ENCODE results near the gene PPM1F. TPM values are rescaled to one million over a fixed set of nuclear protein-coding genes. Genes with fewer than 3 reads are reported as not detected.

The PPM1F gene
- total RNA-seq, 1 experiment from 2014 or later, result 28.6 TPM

- DNase-seq (ENCODE audit: low spot score) (no peak), ATAC-seq (no peak; the same call in 1 of the 2 replicates)
- Mint-ChIP-seq H3K27ac (no peak overlapping the region), H3K27me3 (ENCODE audit: low read depth) (no peaks in the 10 kb centered on the region), H3K4me3 (no peak overlapping the region), H3K9me3 (no peaks in the 10 kb centered on the region), H3K36me3 (peaks cover 60% of the 10 kb centered on the region), H3K4me1 (no peaks in the 10 kb centered on the region)
- CTCF ChIA-PET, result interaction anchor here (0.6 to 3.7 kb wide), 10 partner anchors 12 to 250 kb away, joined by 3 to 32 read pairs (median 4); partner anchors contain the start of genes PPM1F and TOP3B
- POLR2A ChIA-PET, result no interaction called here
- no peak for TF ChIP-seq SOX15 (CRISPR knock-in tag; IDR thresholded peaks at IDR 0.05)
- TF ChIP-seq AFF4 (CRISPR knock-in tag; IDR thresholded peaks at IDR 0.05; ENCODE audit: borderline replicate concordance), result no peak
- TF ChIP-seq ZNF396 (CRISPR knock-in tag; IDR thresholded peaks at IDR 0.05; ENCODE audit: borderline replicate concordance), result no peak
- no peak for TF ChIP-seq ATF3 (CRISPR knock-in tag; conservative IDR thresholded peaks at IDR 0.05)
- no peak for TF ChIP-seq NR1H2 (CRISPR knock-in tag; IDR thresholded peaks at IDR 0.05)
- no peak for TF ChIP-seq USF1 (CRISPR knock-in tag; IDR thresholded peaks at IDR 0.05)
- no peak for TF ChIP-seq ZNF121 (CRISPR knock-in tag; IDR thresholded peaks at IDR 0.05)
- TF ChIP-seq ZNF425 (CRISPR knock-in tag; conservative IDR thresholded peaks at IDR 0.05), result no peak
- TF ChIP-seq ZBTB43 (CRISPR knock-in tag; IDR thresholded peaks at IDR 0.05), result no peak
Measured at GRCh38 chr22:21970037-21970799, 17.6 kb upstream of the PPM1F start.

- H3K27me3 Mint-ChIP-seq (ENCODE audit: low read depth), result no peaks in the 10 kb centered on the region
- no peak overlapping the region for H3K4me3 Mint-ChIP-seq
- H3K36me3 Mint-ChIP-seq, result peaks cover 64% of the 10 kb centered on the region
- CTCF ChIA-PET, result no interaction called here
- DNase-seq (ENCODE audit: low spot score), result no peak
- POLR2A ChIA-PET, result no interaction called here
- no peak overlapping the region for H3K27ac Mint-ChIP-seq
- H3K9me3 Mint-ChIP-seq, result no peaks in the 10 kb centered on the region
- no peak for ATAC-seq
- H3K4me1 Mint-ChIP-seq, result no peaks in the 10 kb centered on the region
- no peak for TF ChIP-seq PREB (CRISPR knock-in tag; IDR thresholded peaks at IDR 0.05; ENCODE audit: borderline replicate concordance)
- TF ChIP-seq OVOL2 (CRISPR knock-in tag; IDR thresholded peaks at IDR 0.05; ENCODE audit: borderline replicate concordance), result no peak
- TF ChIP-seq NR3C1 (CRISPR knock-in tag; conservative IDR thresholded peaks at IDR 0.05; ENCODE audit: low read depth), result no peak
- TF ChIP-seq ZNF425 (CRISPR knock-in tag; conservative IDR thresholded peaks at IDR 0.05), result no peak
- no peak for TF ChIP-seq ETV6 (CRISPR knock-in tag; IDR thresholded peaks at IDR 0.05)
- no peak for TF ChIP-seq ELF4 (CRISPR knock-in tag; IDR thresholded peaks at IDR 0.05; ENCODE audit: low read depth)
- TF ChIP-seq, protein P1, sequence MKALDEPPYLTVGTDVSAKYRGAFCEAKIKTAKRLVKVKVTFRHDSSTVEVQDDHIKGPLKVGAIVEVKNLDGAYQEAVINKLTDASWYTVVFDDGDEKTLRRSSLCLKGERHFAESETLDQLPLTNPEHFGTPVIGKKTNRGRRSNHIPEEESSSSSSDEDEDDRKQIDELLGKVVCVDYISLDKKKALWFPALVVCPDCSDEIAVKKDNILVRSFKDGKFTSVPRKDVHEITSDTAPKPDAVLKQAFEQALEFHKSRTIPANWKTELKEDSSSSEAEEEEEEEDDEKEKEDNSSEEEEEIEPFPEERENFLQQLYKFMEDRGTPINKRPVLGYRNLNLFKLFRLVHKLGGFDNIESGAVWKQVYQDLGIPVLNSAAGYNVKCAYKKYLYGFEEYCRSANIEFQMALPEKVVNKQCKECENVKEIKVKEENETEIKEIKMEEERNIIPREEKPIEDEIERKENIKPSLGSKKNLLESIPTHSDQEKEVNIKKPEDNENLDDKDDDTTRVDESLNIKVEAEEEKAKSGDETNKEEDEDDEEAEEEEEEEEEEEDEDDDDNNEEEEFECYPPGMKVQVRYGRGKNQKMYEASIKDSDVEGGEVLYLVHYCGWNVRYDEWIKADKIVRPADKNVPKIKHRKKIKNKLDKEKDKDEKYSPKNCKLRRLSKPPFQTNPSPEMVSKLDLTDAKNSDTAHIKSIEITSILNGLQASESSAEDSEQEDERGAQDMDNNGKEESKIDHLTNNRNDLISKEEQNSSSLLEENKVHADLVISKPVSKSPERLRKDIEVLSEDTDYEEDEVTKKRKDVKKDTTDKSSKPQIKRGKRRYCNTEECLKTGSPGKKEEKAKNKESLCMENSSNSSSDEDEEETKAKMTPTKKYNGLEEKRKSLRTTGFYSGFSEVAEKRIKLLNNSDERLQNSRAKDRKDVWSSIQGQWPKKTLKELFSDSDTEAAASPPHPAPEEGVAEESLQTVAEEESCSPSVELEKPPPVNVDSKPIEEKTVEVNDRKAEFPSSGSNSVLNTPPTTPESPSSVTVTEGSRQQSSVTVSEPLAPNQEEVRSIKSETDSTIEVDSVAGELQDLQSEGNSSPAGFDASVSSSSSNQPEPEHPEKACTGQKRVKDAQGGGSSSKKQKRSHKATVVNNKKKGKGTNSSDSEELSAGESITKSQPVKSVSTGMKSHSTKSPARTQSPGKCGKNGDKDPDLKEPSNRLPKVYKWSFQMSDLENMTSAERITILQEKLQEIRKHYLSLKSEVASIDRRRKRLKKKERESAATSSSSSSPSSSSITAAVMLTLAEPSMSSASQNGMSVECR (CRISPR knock-in tag; IDR thresholded peaks at IDR 0.05; ENCODE audit: borderline replicate concordance), result no peak
Measured at GRCh38 chr22:21968452-21969129, 15.9 kb upstream of the PPM1F start.
